Stomach (tissue), 9 donors: ENCODE data around the gene CDH2. TPM values are rescaled to one million over a fixed set of nuclear protein-coding genes. Genes with fewer than 3 reads are reported as not detected.
A peak's percentile ranks its signal among the peaks of the same experiment; 100 is the strongest.
"Not testable (repeated sequence)": the region's sequence is repeated elsewhere in the genome, so short reads cannot be mapped to it uniquely, and the experiment has no call there.

ENCODE experiments used
- DNase-seq, 2 donors: peaks; one replicate each; pipeline versions ENCODE4 v3.0.0 to v3.0.0-alpha.2; 2013 to 2019
- H3K27ac ChIP-seq, 5 donors: fragments of 200-600 bp in 4 of 5; sonication (generic) in 4 of 5; one replicate each; pipeline ENCODE4 v1.5.1; 2013 to 2019; ENCODE audit warnings: mild to moderate bottlenecking in 1 of 5, moderate library complexity in 1 of 5
- H3K27me3 ChIP-seq, 3 donors: fragments of 200-600 bp; sonication (generic); one replicate each; pipeline ENCODE4 v1.5.1; 2017 to 2019; ENCODE audit warnings: mixed run types in 1 of 3
- H3K36me3 ChIP-seq, 4 donors: fragments of 200-600 bp; sonication (generic); 1 replicate in 3 of 4; 2 replicates in 1 of 4; pipeline ENCODE4 v1.5.1; 2016 to 2019
- H3K4me1 ChIP-seq, 4 donors: fragments of 200-600 bp; sonication (generic); one replicate each; pipeline ENCODE4 v1.5.1; 2016 to 2019
- H3K4me3 ChIP-seq, 4 donors: fragments of 200-600 bp; sonication (generic) in 3 of 4; one replicate each; pipeline ENCODE4 v1.5.1; 2016 to 2019; ENCODE audit warnings: mild to moderate bottlenecking in 1 of 4
- H3K9me3 ChIP-seq, 4 donors: fragments of 200-600 bp; sonication (generic); one replicate each; pipeline ENCODE4 v1.5.1; 2016 to 2019
- CTCF ChIP-seq, 7 experiments: fragments of 450-650 bp in 4 of 7; fragments of 200-600 bp in 3 of 7; sonication (generic) in 3 of 7; IDR thresholded peaks; one replicate each; pipeline ENCODE4 v1.5.1; 2016 to 2019; ENCODE audit warnings: antibody characterized with exemption in 7 of 7, control low read depth in 2 of 7, mild to moderate bottlenecking in 1 of 7
- EP300 ChIP-seq: sonication (generic); formaldehyde crosslinking; IDR thresholded peaks from one replicate; pipeline ENCODE4 v1.6.1; 2017; ENCODE audit warnings: antibody characterized with exemption
- POLR2A ChIP-seq, 4 donors: fragments of 450-650 bp; IDR thresholded peaks; one replicate each; pipeline ENCODE4 v1.6.1; 2016; ENCODE audit warnings: antibody characterized with exemption in 4 of 4, control low read depth in 2 of 4, mild to moderate bottlenecking in 1 of 4, moderate library complexity in 1 of 4
- POLR2AphosphoS5 ChIP-seq, 3 donors: sonication (generic); formaldehyde crosslinking; IDR thresholded peaks; one replicate each; pipeline ENCODE4 v1.6.1; 2016; ENCODE audit warnings: antibody characterized with exemption in 3 of 3
- WGBS, 5 donors: extraction: QIAGEN DNeasy Blood & Tissue Kit in 3 of 5; methylation state at CpG; one replicate each; pipeline versions ENCODE4 v1.1.5 to v1.1.7; 2013 to 2018; 5-methylcytosine and 5-hydroxymethylcytosine counted together
- intact Hi-C: fragments of 100-400 bp; cut with DNase I; formaldehyde crosslinking; loops from one replicate; pipeline ENCODE4 v1.15.1; 2023; ENCODE audit warnings: low total_unique reads
- polyA plus RNA-seq, 3 donors: library from polyadenylated mRNA; stranded (reverse); fragments of 200-250 nt; gene quantifications; one replicate each; pipeline ENCODE4 v1.2.3, GENCODE V29; 2013
- total RNA-seq, 5 donors: library from RNA; depleted of rRNA; stranded (reverse); fragments of >200 nt; gene quantifications; one replicate each; pipeline versions ENCODE4 v1.1.0 to v1.2.3, GENCODE V29; 2014 to 2016
- donor health status: healthy with polysubstance abuse.
- donor health status: Bipolar disorder and iron deficiency.
- donor health status: healthy.

CDH2 gene
- total and polyA plus RNA-seq, 8 donors: 0.58 to 21.9 (median 5.7) TPM

- no peak for TF ChIP-seq POLR2A (IDR thresholded peaks at IDR 0.05)
- no peak for TF ChIP-seq EP300
- Histone ChIP-seq H3K9me3 (no peaks in the 10 kb centered on the region), H3K27ac (no peak overlapping the region), H3K27me3 (no peaks in the 10 kb centered on the region), H3K4me3 (no peak overlapping the region), H3K4me1 (peaks cover 0 to 8% (median 0%) of the 10 kb centered on the region in 4 donors), H3K36me3 (no peaks in the 10 kb centered on the region)
- intact Hi-C loops: no loop called here
- WGBS, 5 donors: 65 to 78% (median 70%) methylated on average over 5 of the region's 5 CpGs
- no peak for DNase-seq
These were observed 254.2 kb downstream of the CDH2 start for GRCh38 chr18:27922780-27923179.

- no peaks in the 10 kb centered on the region for H3K9me3 ChIP-seq
- no peak overlapping the region for H3K27ac ChIP-seq
- peak overlapping the region in 2 of 4 donors; percentile 23 to 31 for H3K4me3 ChIP-seq
- no peaks in the 10 kb centered on the region for H3K36me3 ChIP-seq
- intact Hi-C loops: no loop called here
- 43 to 60% (median 59%) methylated on average over 18 of the region's 18 CpGs for WGBS, 5 donors
- no peak for TF ChIP-seq EP300
- TF ChIP-seq POLR2A (IDR thresholded peaks at IDR 0.05): no peak
- no peak for TF ChIP-seq POLR2AphosphoS5 (IDR thresholded peaks at IDR 0.05)
- TF ChIP-seq CTCF (IDR thresholded peaks at IDR 0.05): no peak
- DNase-seq: peak in 1 of 2 donors; percentile 48
- peaks cover 0 to 8% (median 0%) of the 10 kb centered on the region in 4 donors for H3K4me1 ChIP-seq
- H3K27me3 ChIP-seq: no peaks in the 10 kb centered on the region
These were observed 254.8 kb downstream of the CDH2 start for GRCh38 chr18:27921904-27922751.

- intact Hi-C loops: no loop called here
- Histone ChIP-seq H3K9me3 (no peaks in the 10 kb centered on the region), H3K4me1 (peaks cover 0 to 8% (median 0%) of the 10 kb centered on the region in 4 donors), H3K27ac (no peak overlapping the region), H3K4me3 (peak overlapping the region in 1 of 4 donors; percentile 31), H3K27me3 (no peaks in the 10 kb centered on the region), H3K36me3 (no peaks in the 10 kb centered on the region)
- TF ChIP-seq CTCF (IDR thresholded peaks at IDR 0.05) (no peak), EP300 (no peak), POLR2AphosphoS5 (IDR thresholded peaks at IDR 0.05) (no peak), POLR2A (IDR thresholded peaks at IDR 0.05) (no peak)
- no peak for DNase-seq
- WGBS, 5 donors: 62 to 80% (median 69%) methylated on average over 8 of the region's 8 CpGs
These were observed 255.5 kb downstream of the CDH2 start for GRCh38 chr18:27921392-27921791.

GRCh38 chr18:27920836-27921235, 256.1 kb downstream of the CDH2 start:
- intact Hi-C loops: no loop called here
- no peak for DNase-seq
- WGBS, 5 donors: 89 to 94% (median 92%) methylated on average over 3 of the region's 3 CpGs
- Histone ChIP-seq H3K27me3 (no peaks in the 10 kb centered on the region), H3K4me3 (no peak overlapping the region), H3K36me3 (no peaks in the 10 kb centered on the region), H3K9me3 (no peaks in the 10 kb centered on the region), H3K27ac (no peak overlapping the region), H3K4me1 (peaks cover 0 to 8% (median 0%) of the 10 kb centered on the region in 4 donors)
- TF ChIP-seq POLR2AphosphoS5 (IDR thresholded peaks at IDR 0.05) (no peak), CTCF (IDR thresholded peaks at IDR 0.05) (no peak), POLR2A (IDR thresholded peaks at IDR 0.05) (no peak), EP300 (no peak)

- H3K27ac ChIP-seq, H3K36me3 ChIP-seq, intact Hi-C loops, H3K4me3 ChIP-seq, DNase-seq, H3K4me1 ChIP-seq, H3K27me3 ChIP-seq: not testable (repeated sequence)
- WGBS, 5 donors: 90 to 97% (median 93%) methylated on average over 2 of the region's 2 CpGs
- peaks cover 0 to 39% (median 24%) of the 10 kb centered on the region in 4 donors for H3K9me3 ChIP-seq
These were observed 270.7 kb downstream of the CDH2 start for GRCh38 chr18:27906189-27906588.
